Naive B cell (primary cell): Measurements from ENCODE around the gene NPBWR2. TPM values are rescaled to one million over a fixed set of nuclear protein-coding genes. Genes with fewer than 3 reads are reported as not detected.
A peak's percentile ranks its signal among the peaks of the same experiment; 100 is the strongest.

ENCODE experiments used
- ATAC-seq, 2 donors: fragments of 150-1000 bp; cut with Tn5 transposase; 2 replicates each; pipeline ENCODE4 v1.10.0; 2021; ENCODE audit warnings: low read depth in 2 of 2, mild to moderate bottlenecking in 2 of 2, moderate library complexity in 2 of 2
- DNase-seq: peaks from one replicate; pipeline ENCODE4 v3.0.0; 2022
- H3K27ac Mint-ChIP-seq, 6 donors: one replicate each; pipeline ENCODE4 v1.8.0; 2020 to 2022; ENCODE audit warnings: mild to moderate bottlenecking in 6 of 6, mixed read lengths in 6 of 6, moderate library complexity in 5 of 6, inconsistent platforms in 2 of 6
- H3K27me3 Mint-ChIP-seq, 3 donors: one replicate each; pipeline ENCODE4 v1.8.0; 2021 to 2022; ENCODE audit warnings: mixed read lengths in 3 of 3, mild to moderate bottlenecking in 1 of 3
- H3K36me3 Mint-ChIP-seq, 2 donors: one replicate each; pipeline ENCODE4 v1.8.0; 2020 to 2022; ENCODE audit warnings: mixed read lengths in 2 of 2, inconsistent platforms in 1 of 2, mild to moderate bottlenecking in 1 of 2
- H3K4me1 Mint-ChIP-seq, 3 donors: one replicate each; pipeline ENCODE4 v1.8.0; 2020 to 2022; ENCODE audit warnings: mixed read lengths in 3 of 3, inconsistent platforms in 1 of 3, mild to moderate bottlenecking in 1 of 3, moderate library complexity in 1 of 3
- H3K4me3 Mint-ChIP-seq, 8 donors: one replicate each; pipeline ENCODE4 v1.8.0; 2020 to 2022; ENCODE audit warnings: mild to moderate bottlenecking in 8 of 8, mixed read lengths in 8 of 8, moderate library complexity in 8 of 8, inconsistent platforms in 2 of 8
- H3K9me3 Mint-ChIP-seq, 7 donors: one replicate each; pipeline ENCODE4 v1.8.0; 2020 to 2022; ENCODE audit warnings: mixed read lengths in 7 of 7, mild to moderate bottlenecking in 5 of 7, inconsistent platforms in 2 of 7, moderate library complexity in 1 of 7
- polyA plus RNA-seq, 6 donors: library from polyadenylated mRNA; unstranded; fragments of 300-500 nt; fragmentation: Illumina TruSeq; gene quantifications; one replicate each; pipeline ENCODE4 v1.2.3, GENCODE V29; 2021; ENCODE audit warnings: low read depth in 6 of 6

Gene NPBWR2
- polyA plus RNA-seq, 6 donors from 2014 or later = not detected

DNA sequence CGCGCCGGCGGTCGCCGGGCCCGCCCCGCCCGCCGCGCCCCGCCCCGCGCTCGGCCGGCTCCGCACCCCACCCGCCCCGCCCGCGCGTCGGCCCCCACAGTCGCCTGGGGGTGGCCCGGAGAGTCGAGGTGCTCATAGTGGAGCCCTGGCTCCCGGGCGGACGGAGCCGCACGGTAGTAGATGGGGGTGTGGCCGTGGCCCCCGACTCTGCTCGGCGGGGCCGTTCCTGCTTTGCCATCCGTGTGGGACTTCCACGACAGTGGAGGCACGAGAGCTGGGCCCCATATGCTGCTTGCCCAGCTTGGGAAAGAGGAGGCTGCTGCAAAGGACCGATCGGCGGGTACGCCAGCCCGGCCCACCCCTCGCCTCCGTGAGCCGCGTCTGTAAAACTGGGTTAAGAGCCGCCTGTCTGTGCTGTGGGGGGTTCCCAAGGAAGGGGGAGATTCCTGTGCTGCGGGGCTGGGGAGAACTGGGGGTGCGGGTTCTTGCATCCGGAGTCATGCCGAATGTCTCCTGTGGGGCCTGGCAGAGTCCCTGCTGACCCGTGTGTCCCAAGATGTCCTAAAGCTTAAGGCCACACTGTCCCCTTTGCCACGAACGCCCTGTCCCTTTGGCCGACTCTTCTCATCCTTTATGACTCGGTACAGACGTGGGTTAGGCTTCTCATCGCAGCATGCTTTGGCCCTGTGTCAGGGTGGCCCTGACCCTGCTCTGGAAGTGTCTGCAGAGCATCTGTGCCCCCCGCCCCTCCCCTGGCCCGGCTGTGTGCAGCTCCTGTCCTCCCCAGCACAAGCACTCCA is 27.2 kb downstream of the NPBWR2 start, which contains the start of gene OPRL1:
Gene OPRL1, plus strand, starts transcription at position 70 of the 800 bp plus-strand sequence. CDS start 12,639 bp downstream, outside the sequence.
- Mint-ChIP-seq H3K9me3 (no peaks in the 10 kb centered on the region), H3K27ac (peak within 1 kb of the TSS; percentile 71 to 97 (median 96)), H3K27me3 (peaks cover 0 to 12% (median 6%) of the 10 kb centered on the region in 3 donors), H3K4me1 (peaks cover 48 to 64% (median 59%) of the 10 kb centered on the region in 3 donors), H3K36me3 (no peaks in the 10 kb centered on the region), H3K4me3 (peak within 1 kb of the TSS; percentile 80 to 96 (median 92))
- DNase-seq (peak; percentile 67), ATAC-seq (peak; percentile 28 to 37)

GRCh38 chr20:64079273-64080012 is 27.9 kb downstream of the NPBWR2 start, which contains the start of gene RGS19:
RGS19 (minus strand) TSS chr20:64079518; CDS start chr20:64076886, 2,632 bp downstream.
- peak within 1 kb of the TSS; percentile 80 to 96 (median 92) for H3K4me3 Mint-ChIP-seq
- peak within 1 kb of the TSS; percentile 71 to 97 (median 96) for H3K27ac Mint-ChIP-seq
- H3K27me3 Mint-ChIP-seq = peaks cover 0 to 4% (median 4%) of the 10 kb centered on the region in 3 donors
- DNase-seq (peak; percentile 95), ATAC-seq (peak; percentile 45 to 60)
- H3K4me1 Mint-ChIP-seq = peaks cover 51 to 61% (median 59%) of the 10 kb centered on the region in 3 donors
- H3K36me3 Mint-ChIP-seq = no peaks in the 10 kb centered on the region
- H3K9me3 Mint-ChIP-seq = no peaks in the 10 kb centered on the region

DNA sequence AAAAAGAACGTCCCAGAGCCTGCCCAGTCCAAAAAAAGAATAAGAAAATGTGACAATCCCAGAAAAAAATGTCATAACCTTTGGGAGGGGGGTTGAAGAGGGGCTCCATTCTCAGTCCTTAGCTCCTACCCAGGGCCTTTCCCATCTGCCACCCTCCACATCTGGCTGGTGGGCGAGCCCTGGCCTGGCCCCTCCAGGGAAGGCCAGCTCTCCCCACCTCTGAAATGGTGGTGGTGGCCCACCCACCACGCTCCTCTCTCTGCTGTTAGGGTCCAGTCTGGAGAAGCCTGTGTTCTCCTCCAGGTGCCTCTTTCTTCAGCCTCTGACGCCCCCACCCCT is 28.5 kb downstream of the NPBWR2 start:
- H3K4me3 Mint-ChIP-seq = peak overlapping the region; percentile 80 to 96 (median 92)
- no peaks in the 10 kb centered on the region for H3K36me3 Mint-ChIP-seq
- H3K27ac Mint-ChIP-seq = peak overlapping the region in 4 of 6 donors; percentile 84 to 96 (median 93)
- H3K27me3 Mint-ChIP-seq = no peaks in the 10 kb centered on the region
- ATAC-seq (no peak), DNase-seq (no peak)
- H3K9me3 Mint-ChIP-seq = no peaks in the 10 kb centered on the region
- H3K4me1 Mint-ChIP-seq = peaks cover 47 to 60% (median 57%) of the 10 kb centered on the region in 3 donors

GRCh38 chr20:64077876-64078551 is 29.4 kb downstream of the NPBWR2 start:
- DNase-seq (peak; percentile 85), ATAC-seq (peak; percentile 62 to 64)
- no peaks in the 10 kb centered on the region for H3K27me3 Mint-ChIP-seq
- H3K4me3 Mint-ChIP-seq = peak overlapping the region; percentile 80 to 96 (median 92)
- peaks cover 45 to 57% (median 54%) of the 10 kb centered on the region in 3 donors for H3K4me1 Mint-ChIP-seq
- no peaks in the 10 kb centered on the region for H3K9me3 Mint-ChIP-seq
- H3K36me3 Mint-ChIP-seq = no peaks in the 10 kb centered on the region
- peak overlapping the region in 5 of 6 donors; percentile 91 to 96 (median 94) for H3K27ac Mint-ChIP-seq

GRCh38 chr20:64077541-64077875 is 29.9 kb downstream of the NPBWR2 start:
- peaks cover 41 to 53% (median 49%) of the 10 kb centered on the region in 3 donors for H3K4me1 Mint-ChIP-seq
- H3K27me3 Mint-ChIP-seq = no peaks in the 10 kb centered on the region
- H3K36me3 Mint-ChIP-seq = no peaks in the 10 kb centered on the region

DNA sequence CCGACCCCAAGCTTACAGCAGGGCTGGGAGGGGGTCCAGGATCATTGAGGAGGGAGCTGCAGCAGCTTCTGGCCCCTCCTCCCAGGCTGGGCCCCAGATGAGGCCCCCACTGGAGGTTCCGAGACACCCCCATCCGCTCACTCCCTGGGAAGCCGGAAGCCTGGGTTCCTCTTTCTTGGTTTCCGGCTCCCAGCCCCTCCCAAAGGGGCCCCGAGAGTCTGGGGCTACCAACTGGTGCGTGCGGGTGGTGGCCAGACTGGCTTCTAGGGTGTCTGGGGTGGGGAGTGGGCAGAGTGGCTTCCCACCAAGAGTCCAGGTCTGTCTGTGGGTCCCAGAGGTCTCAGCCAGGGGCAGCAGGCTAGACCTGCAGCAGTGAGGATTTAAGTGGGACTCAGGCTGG is 30.3 kb downstream of the NPBWR2 start:
- H3K4me3 Mint-ChIP-seq = peak overlapping the region; percentile 80 to 96 (median 92)
- ATAC-seq = peak; percentile 14 to 15
- H3K27ac Mint-ChIP-seq = peak overlapping the region in 5 of 6 donors; percentile 33 to 96 (median 92)
- H3K36me3 Mint-ChIP-seq = no peaks in the 10 kb centered on the region
- H3K27me3 Mint-ChIP-seq = no peaks in the 10 kb centered on the region
- peaks cover 41 to 53% (median 45%) of the 10 kb centered on the region in 3 donors for H3K4me1 Mint-ChIP-seq
- DNase-seq = peak; percentile 73
- H3K9me3 Mint-ChIP-seq = no peaks in the 10 kb centered on the region

More at GRCh38 chr20:64077541-64077875, 29.9 kb downstream of the NPBWR2 start:
- peak overlapping the region in 5 of 6 donors; percentile 91 to 96 (median 94) for H3K27ac Mint-ChIP-seq
- DNase-seq (no peak), ATAC-seq (peak; percentile 1)
- H3K4me3 Mint-ChIP-seq = peak overlapping the region; percentile 80 to 96 (median 92)
- no peaks in the 10 kb centered on the region for H3K9me3 Mint-ChIP-seq

DNA sequence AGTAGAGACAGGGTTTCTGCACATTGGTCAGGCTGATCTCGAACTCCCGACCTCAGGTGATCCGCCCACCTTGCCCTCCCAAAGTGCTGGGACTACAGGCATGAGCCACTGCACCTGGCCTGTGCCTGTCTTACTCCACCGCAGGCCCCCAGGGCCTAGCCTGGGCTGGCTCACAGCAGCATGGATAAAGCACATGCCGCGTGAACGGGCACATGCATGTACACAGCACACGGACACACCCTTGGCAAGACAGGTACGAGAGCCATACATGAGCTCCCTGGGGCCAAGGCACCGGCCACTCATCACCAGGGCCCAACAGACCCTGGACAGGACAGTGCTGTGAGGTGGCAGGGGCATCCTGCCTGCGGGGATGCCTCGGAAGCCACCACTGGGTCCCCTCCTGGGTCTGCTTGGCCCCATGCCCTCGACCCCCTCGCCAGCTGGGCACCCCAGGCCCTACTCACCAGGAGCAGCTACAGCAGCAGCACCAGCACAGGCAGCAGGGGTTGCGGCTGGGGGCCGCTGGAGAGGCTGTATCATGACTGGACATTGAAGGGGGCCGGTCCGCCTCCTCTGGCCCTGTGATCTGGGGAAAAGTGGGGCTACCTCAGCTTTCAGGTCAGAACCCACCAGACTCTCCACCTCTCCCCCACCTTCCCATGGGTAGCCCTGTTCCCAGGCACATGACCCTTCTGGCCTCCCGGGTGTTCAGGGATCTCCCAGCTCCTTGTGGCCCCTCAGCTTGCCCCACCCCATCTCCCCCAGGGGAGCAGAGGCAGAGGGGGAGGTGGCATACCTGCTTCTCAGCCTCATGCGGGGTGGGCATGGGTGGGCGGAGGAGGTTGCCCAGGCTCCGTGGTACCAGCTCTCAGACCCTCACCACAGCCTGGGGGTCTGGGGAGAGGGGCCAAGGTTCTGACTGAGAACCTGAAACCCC is 31.0 kb downstream of the NPBWR2 start:
- Mint-ChIP-seq H3K27me3 (no peaks in the 10 kb centered on the region), H3K4me3 (peak overlapping the region; percentile 47 to 95 (median 88)), H3K27ac (peak overlapping the region in 4 of 6 donors; percentile 64 to 96 (median 86)), H3K9me3 (no peaks in the 10 kb centered on the region), H3K4me1 (peaks cover 41 to 52% (median 42%) of the 10 kb centered on the region in 3 donors), H3K36me3 (no peaks in the 10 kb centered on the region)
- no peak for DNase-seq
- ATAC-seq = no peak

DNA sequence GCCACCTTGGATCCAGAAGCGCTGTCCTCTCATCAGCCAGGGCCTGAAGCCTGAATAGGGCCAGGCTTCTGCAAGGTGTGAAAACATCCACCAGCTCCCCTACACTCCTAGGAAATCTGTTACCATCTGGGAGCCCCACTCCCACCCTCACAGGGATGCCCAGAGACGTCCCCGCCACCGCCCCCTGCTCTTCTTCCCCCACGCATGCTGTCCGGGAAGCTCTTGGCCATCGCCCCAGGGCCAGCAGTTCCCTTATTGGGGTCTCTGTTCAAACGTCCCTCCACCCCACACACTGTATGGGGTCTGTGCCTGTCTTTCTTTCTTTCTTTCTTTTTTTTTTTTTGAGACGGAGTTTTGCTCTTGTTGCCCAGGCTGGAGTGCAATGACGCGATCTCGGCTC is 31.8 kb downstream of the NPBWR2 start:
- no peak for DNase-seq
- H3K4me3 Mint-ChIP-seq = peak overlapping the region in 3 of 8 donors; percentile 7 to 47 (median 29)
- no peak for ATAC-seq
- H3K9me3 Mint-ChIP-seq = no peaks in the 10 kb centered on the region
- peak overlapping the region in 4 of 6 donors; percentile 56 to 92 (median 78) for H3K27ac Mint-ChIP-seq
- no peaks in the 10 kb centered on the region for H3K36me3 Mint-ChIP-seq
- peaks cover 38 to 48% (median 41%) of the 10 kb centered on the region in 3 donors for H3K4me1 Mint-ChIP-seq
- H3K27me3 Mint-ChIP-seq = no peaks in the 10 kb centered on the region

DNA sequence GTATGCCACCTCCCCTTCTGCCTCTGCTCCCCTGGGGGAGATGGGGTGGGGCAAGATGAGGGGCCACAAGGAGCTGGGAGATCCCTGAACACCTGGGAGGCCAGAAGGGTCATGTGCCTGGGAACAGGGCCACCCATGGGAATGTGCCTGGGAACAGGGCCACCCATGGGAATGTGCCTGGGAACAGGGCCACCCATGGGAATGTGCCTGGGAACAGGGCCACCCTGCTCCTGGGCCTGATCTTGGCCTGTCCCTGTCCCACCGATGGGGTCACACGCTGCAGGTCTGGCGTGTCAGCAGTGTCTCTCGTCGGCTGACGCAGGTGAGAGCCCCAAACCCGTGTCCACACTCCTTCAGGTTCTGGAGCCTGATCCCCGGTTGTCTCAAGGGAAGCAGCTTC is 32.4 kb downstream of the NPBWR2 start:
- Mint-ChIP-seq H3K36me3 (no peaks in the 10 kb centered on the region), H3K27ac (peak overlapping the region in 3 of 6 donors; percentile 44 to 92 (median 58)), H3K4me1 (peaks cover 32 to 44% (median 38%) of the 10 kb centered on the region in 3 donors), H3K27me3 (no peaks in the 10 kb centered on the region), H3K9me3 (no peaks in the 10 kb centered on the region), H3K4me3 (no peak overlapping the region)
- no peak for DNase-seq
- ATAC-seq = no peak

DNA sequence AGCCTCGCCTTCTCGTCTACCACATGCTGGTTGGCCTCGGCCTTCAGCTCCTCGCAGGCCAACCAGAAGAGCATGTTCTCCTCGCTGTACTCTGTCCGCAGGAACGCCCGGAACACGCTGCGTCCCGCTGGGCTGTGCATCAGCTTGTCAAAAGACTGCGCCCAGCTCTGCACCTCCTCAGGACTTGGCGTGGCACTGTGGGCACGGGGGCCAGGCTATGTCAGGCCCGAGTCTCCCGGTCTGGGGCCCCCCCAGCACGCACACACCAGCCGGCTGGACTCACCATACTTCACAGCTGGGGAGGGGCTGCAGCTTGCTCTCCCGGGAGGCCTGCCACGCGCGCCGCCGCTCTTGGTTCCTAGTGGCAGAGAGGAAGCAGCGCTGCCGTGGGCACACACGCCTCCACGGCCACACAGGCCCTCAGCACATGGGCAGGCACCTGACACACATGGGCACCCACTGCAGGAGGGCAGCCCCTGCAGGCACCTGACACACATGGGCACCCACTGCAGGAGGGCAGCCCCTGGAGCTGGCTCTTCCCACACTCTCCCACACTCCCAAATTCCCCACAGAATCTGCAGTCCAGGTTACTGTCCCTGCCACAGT is 33.1 kb downstream of the NPBWR2 start:
- ATAC-seq (no peak), DNase-seq (no peak)
- peaks cover 32 to 48% (median 38%) of the 10 kb centered on the region in 3 donors for H3K4me1 Mint-ChIP-seq
- no peaks in the 10 kb centered on the region for H3K36me3 Mint-ChIP-seq
- no peak overlapping the region for H3K27ac Mint-ChIP-seq
- H3K9me3 Mint-ChIP-seq = no peaks in the 10 kb centered on the region
- no peak overlapping the region for H3K4me3 Mint-ChIP-seq
- H3K27me3 Mint-ChIP-seq = no peaks in the 10 kb centered on the region

DNA sequence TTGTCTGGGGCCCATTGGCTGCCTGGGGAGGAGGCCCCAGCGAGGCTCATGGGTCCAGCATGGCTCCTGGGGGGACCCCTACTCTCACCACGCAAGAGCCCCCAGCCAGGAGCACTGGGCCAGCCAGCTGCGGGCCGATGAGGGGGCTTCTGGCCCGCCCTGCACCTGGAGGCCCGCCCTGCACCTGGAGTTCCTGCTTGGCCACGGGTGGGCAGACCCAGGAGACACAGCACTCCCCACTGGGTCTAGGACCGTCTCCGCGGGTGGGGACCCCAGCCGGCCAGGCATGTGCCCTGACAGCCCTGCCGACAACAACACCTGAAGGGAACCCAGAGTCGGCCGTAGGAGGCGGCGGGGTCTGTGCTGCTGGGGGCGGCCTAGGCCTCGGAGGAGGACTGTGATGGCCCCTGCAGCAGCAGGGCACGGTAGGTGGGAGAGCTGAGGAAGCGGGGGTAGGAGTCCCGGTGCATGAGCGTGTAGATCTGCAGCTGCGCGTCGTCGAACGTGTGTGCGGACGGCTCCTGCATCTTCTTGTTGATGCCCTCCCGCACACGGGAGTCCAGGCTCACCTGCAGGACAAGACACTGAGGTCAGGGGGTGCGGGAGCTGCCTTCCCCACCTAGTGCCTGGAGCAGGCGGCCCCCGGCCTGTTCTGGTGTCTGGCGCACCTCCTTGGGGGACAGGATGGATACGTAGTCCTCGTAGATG is 33.7 kb downstream of the NPBWR2 start:
- Mint-ChIP-seq H3K27me3 (no peaks in the 10 kb centered on the region), H3K9me3 (no peaks in the 10 kb centered on the region), H3K36me3 (no peaks in the 10 kb centered on the region), H3K4me1 (peaks cover 29 to 48% (median 38%) of the 10 kb centered on the region in 3 donors), H3K4me3 (peak overlapping the region in 1 of 8 donors; percentile 57), H3K27ac (no peak overlapping the region)
- ATAC-seq = no peak
- DNase-seq = no peak
